Right atrium auricular region (tissue), 2 donors: ENCODE data around the gene SOX13. TPM values are rescaled to one million over a fixed set of nuclear protein-coding genes. Genes with fewer than 3 reads are reported as not detected.

Experiments
- DNase-seq: peaks from one replicate; pipeline ENCODE4 v3.0.0-alpha.2; 2019; ENCODE audit warnings: low spot score
- H3K27ac ChIP-seq, 2 donors: fragments of 200-600 bp; sonication (generic); 1 replicate in 1 of 2; 2 replicates in 1 of 2; pipeline ENCODE4 v1.5.1; 2016 to 2019
- H3K27me3 ChIP-seq, 2 donors: fragments of 200-600 bp; sonication (generic); one replicate each; pipeline versions ENCODE4 v1.5.1 to v1.6.0; 2017 to 2019
- H3K36me3 ChIP-seq: fragments of 200-600 bp; sonication (generic); one replicate; pipeline ENCODE4 v1.5.1; 2016
- H3K4me1 ChIP-seq, 2 donors: fragments of 200-600 bp; sonication (generic); one replicate each; pipeline versions ENCODE4 v1.5.1 to v1.6.0; 2017 to 2019
- H3K4me3 ChIP-seq, 2 donors: fragments of 200-600 bp; sonication (generic); 1 replicate in 1 of 2; 2 replicates in 1 of 2; pipeline ENCODE4 v1.5.1; 2017 to 2019; ENCODE audit warnings: mild to moderate bottlenecking in 1 of 2, moderate library complexity in 1 of 2
- H3K9me3 ChIP-seq, 2 donors: fragments of 200-600 bp; sonication (generic); one replicate each; pipeline ENCODE4 v1.5.1; 2019
- total RNA-seq, 2 donors: library from RNA; depleted of rRNA; stranded (reverse); fragments of >200 nt; gene quantifications; one replicate each; pipeline ENCODE4 v1.1.0, GENCODE V29; 2016
- TF ChIP-seq, protein P1 (sequence below), 2 donors: fragments of 200-600 bp; sonication (generic); IDR thresholded peaks; one replicate each; pipeline ENCODE4 v1.5.1; 2019; ENCODE audit warnings: antibody characterized with exemption in 2 of 2

Gene SOX13
- total RNA-seq, 2 donors from 2014 or later: 7.9 to 8.6 TPM

- TF ChIP-seq, protein P1, sequence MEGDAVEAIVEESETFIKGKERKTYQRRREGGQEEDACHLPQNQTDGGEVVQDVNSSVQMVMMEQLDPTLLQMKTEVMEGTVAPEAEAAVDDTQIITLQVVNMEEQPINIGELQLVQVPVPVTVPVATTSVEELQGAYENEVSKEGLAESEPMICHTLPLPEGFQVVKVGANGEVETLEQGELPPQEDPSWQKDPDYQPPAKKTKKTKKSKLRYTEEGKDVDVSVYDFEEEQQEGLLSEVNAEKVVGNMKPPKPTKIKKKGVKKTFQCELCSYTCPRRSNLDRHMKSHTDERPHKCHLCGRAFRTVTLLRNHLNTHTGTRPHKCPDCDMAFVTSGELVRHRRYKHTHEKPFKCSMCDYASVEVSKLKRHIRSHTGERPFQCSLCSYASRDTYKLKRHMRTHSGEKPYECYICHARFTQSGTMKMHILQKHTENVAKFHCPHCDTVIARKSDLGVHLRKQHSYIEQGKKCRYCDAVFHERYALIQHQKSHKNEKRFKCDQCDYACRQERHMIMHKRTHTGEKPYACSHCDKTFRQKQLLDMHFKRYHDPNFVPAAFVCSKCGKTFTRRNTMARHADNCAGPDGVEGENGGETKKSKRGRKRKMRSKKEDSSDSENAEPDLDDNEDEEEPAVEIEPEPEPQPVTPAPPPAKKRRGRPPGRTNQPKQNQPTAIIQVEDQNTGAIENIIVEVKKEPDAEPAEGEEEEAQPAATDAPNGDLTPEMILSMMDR (IDR thresholded peaks at IDR 0.05): no peak
- no peak for DNase-seq
- H3K4me1 ChIP-seq: peaks cover 0 to 21% of the 10 kb centered on the region in 2 donors
- no peaks in the 10 kb centered on the region for H3K9me3 ChIP-seq
- no peak overlapping the region for H3K4me3 ChIP-seq
- no peak overlapping the region for H3K27ac ChIP-seq
- H3K36me3 ChIP-seq: no peaks in the 10 kb centered on the region
- H3K27me3 ChIP-seq: no peaks in the 10 kb centered on the region
Observed at GRCh38 chr1:204132718-204133117, 59.8 kb downstream of the SOX13 start.

DNA sequence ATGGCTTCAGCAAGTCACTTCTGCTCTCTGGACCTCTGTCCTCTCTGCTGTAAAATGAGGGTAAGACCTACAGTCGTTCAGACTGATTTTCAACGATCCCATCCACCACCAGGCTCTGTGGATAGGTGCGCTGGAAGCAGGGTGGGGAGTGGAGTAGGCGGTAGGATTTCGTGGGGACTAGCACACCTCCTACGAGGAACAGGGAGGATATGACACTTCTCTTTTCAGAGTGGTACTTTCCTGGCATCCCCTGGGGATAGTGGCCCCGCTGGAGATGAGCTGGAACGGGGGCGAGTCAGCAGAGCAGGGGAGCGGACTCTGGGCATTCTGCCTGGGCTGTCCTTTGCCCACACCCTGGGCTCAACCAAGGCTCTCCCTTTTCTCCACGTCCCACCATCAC is 61.2 kb downstream of the SOX13 start:
- Histone ChIP-seq H3K9me3 (no peaks in the 10 kb centered on the region), H3K4me3 (no peak overlapping the region), H3K36me3 (peaks cover 8% of the 10 kb centered on the region), H3K4me1 (peaks cover 0 to 16% of the 10 kb centered on the region in 2 donors), H3K27ac (no peak overlapping the region), H3K27me3 (no peaks in the 10 kb centered on the region)
- DNase-seq: no peak
- TF ChIP-seq, protein P1 (IDR thresholded peaks at IDR 0.05): no peak

- H3K4me3 ChIP-seq: no peak overlapping the region
- DNase-seq: no peak
- TF ChIP-seq, protein P1 (IDR thresholded peaks at IDR 0.05): no peak
- no peak overlapping the region for H3K27ac ChIP-seq
- peaks cover 11% of the 10 kb centered on the region for H3K36me3 ChIP-seq
- no peaks in the 10 kb centered on the region for H3K9me3 ChIP-seq
- no peaks in the 10 kb centered on the region for H3K4me1 ChIP-seq
- H3K27me3 ChIP-seq: no peaks in the 10 kb centered on the region
Observed at GRCh38 chr1:204136814-204137213, 63.9 kb downstream of the SOX13 start.

GRCh38 chr1:204139088-204139487 is 66.2 kb downstream of the SOX13 start:
- Histone ChIP-seq H3K36me3 (peaks cover 11% of the 10 kb centered on the region), H3K27me3 (no peaks in the 10 kb centered on the region), H3K9me3 (no peaks in the 10 kb centered on the region), H3K4me1 (no peaks in the 10 kb centered on the region), H3K4me3 (no peak overlapping the region), H3K27ac (no peak overlapping the region)
- TF ChIP-seq, protein P1 (IDR thresholded peaks at IDR 0.05): no peak
- DNase-seq: no peak

- no peak overlapping the region for H3K4me3 ChIP-seq
- TF ChIP-seq, protein P1 (IDR thresholded peaks at IDR 0.05): no peak
- H3K27me3 ChIP-seq: no peaks in the 10 kb centered on the region
- no peak overlapping the region for H3K27ac ChIP-seq
- H3K9me3 ChIP-seq: no peaks in the 10 kb centered on the region
- no peak for DNase-seq
- no peaks in the 10 kb centered on the region for H3K4me1 ChIP-seq
- peaks cover 11% of the 10 kb centered on the region for H3K36me3 ChIP-seq
Observed at GRCh38 chr1:204139952-204140351, 67.0 kb downstream of the SOX13 start.

- Histone ChIP-seq H3K36me3 (peaks cover 11% of the 10 kb centered on the region), H3K27ac (no peak overlapping the region), H3K4me3 (no peak overlapping the region), H3K9me3 (no peaks in the 10 kb centered on the region), H3K4me1 (no peaks in the 10 kb centered on the region), H3K27me3 (no peaks in the 10 kb centered on the region)
- no peak for DNase-seq
- TF ChIP-seq, protein P1 (IDR thresholded peaks at IDR 0.05): no peak
Observed at GRCh38 chr1:204141131-204141530, 68.2 kb downstream of the SOX13 start.
